H9 (cell line): ENCODE measurements around the gene NSA2. TPM values are rescaled to one million over a fixed set of nuclear protein-coding genes. Genes with fewer than 3 reads are reported as not detected.
"Not testable (repeated sequence)": the region's sequence is repeated elsewhere in the genome, so short reads cannot be mapped to it uniquely, and the experiment has no call there.

ENCODE experiments used
- DNase-seq: peaks from one replicate; pipeline ENCODE4 v3.0.0-alpha.2; 2017
- H2AFZ ChIP-seq: one replicate; pipeline ENCODE4 v1.6.1; 2013; ENCODE audit warnings: mild to moderate bottlenecking, low read length, control low read depth, moderate library complexity
- H2AK5ac ChIP-seq: 2 replicates; pipeline ENCODE4 v1.6.1; 2013; ENCODE audit warnings: low read length, control low read depth, mixed read lengths; ENCODE audit not compliant: insufficient read length
- H2BK120ac ChIP-seq: one replicate; pipeline ENCODE4 v1.6.1; 2013; ENCODE audit warnings: low read depth, mild to moderate bottlenecking, low read length, control low read depth, inconsistent platforms; ENCODE audit not compliant: poor library complexity, severe bottlenecking
- H2BK12ac ChIP-seq: 2 replicates; pipeline ENCODE4 v1.6.1; 2013; ENCODE audit warnings: low read length, control low read depth, mixed read lengths, low read depth; ENCODE audit not compliant: insufficient read length
- H2BK15ac ChIP-seq: 2 replicates; pipeline ENCODE4 v1.6.1; 2013; ENCODE audit warnings: low read depth, low read length, control low read depth
- H2BK20ac ChIP-seq: one replicate; pipeline ENCODE4 v1.6.1; 2013; ENCODE audit warnings: low read depth, mild to moderate bottlenecking, low read length, control low read depth, inconsistent platforms; ENCODE audit not compliant: poor library complexity, severe bottlenecking
- H2BK5ac ChIP-seq: 2 replicates; pipeline ENCODE4 v1.6.1; 2013; ENCODE audit warnings: low read length, control low read depth, mixed read lengths; ENCODE audit not compliant: insufficient read length
- H3K14ac ChIP-seq: 2 replicates; pipeline ENCODE4 v1.6.1; 2013; ENCODE audit warnings: low read length, control low read depth; ENCODE audit not compliant: insufficient read depth
- H3K18ac ChIP-seq: 2 replicates; pipeline ENCODE4 v1.6.1; 2013; ENCODE audit warnings: low read depth, mild to moderate bottlenecking, mixed read lengths, low read length, control low read depth; ENCODE audit not compliant: insufficient read length
- H3K23ac ChIP-seq: 2 replicates; pipeline ENCODE4 v1.6.1; 2013; ENCODE audit warnings: low read length, control low read depth, mixed read lengths, low read depth; ENCODE audit not compliant: insufficient read length
- H3K23me2 ChIP-seq: 2 replicates; pipeline ENCODE4 v1.6.1; 2013; ENCODE audit warnings: low read depth, mild to moderate bottlenecking, mixed read lengths, low read length, control low read depth; ENCODE audit not compliant: insufficient read length, poor library complexity, severe bottlenecking
- H3K27ac ChIP-seq: 2 replicates; pipeline ENCODE4 v1.5.1; 2013; ENCODE audit warnings: low read length, control low read depth, mixed read lengths, low read depth; ENCODE audit not compliant: insufficient read length
- H3K27me3 ChIP-seq: 2 replicates; pipeline ENCODE4 v1.6.1; 2013; ENCODE audit warnings: low read length, control low read depth, inconsistent platforms; ENCODE audit not compliant: insufficient read depth
- H3K4ac ChIP-seq: 2 replicates; pipeline ENCODE4 v1.6.1; 2013; ENCODE audit warnings: low read depth, mild to moderate bottlenecking, control low read depth, inconsistent platforms, low read length, moderate library complexity
- H3K4me1 ChIP-seq: 2 replicates; pipeline ENCODE4 v1.6.1; 2013; ENCODE audit warnings: low read length, control low read depth, inconsistent platforms; ENCODE audit not compliant: insufficient read depth
- H3K4me2 ChIP-seq: 2 replicates; pipeline ENCODE4 v1.6.1; 2013; ENCODE audit warnings: low read length, control low read depth, mixed read lengths; ENCODE audit not compliant: insufficient read length, insufficient read depth
- H3K56ac ChIP-seq: 2 replicates; pipeline ENCODE4 v1.6.1; 2013; ENCODE audit warnings: low read depth, mild to moderate bottlenecking, mixed read lengths, low read length, control low read depth; ENCODE audit not compliant: insufficient read length
- H3K79me1 ChIP-seq: 2 replicates; pipeline ENCODE4 v1.6.1; 2013; ENCODE audit warnings: low read depth, mild to moderate bottlenecking, moderate library complexity, low read length, control low read depth, inconsistent platforms; ENCODE audit not compliant: insufficient read depth, poor library complexity, severe bottlenecking
- H3K79me2 ChIP-seq: 2 replicates; pipeline ENCODE4 v1.6.1; 2013; ENCODE audit warnings: low read length, control low read depth, inconsistent platforms; ENCODE audit not compliant: insufficient read depth
- H3K9ac ChIP-seq: 2 replicates; pipeline ENCODE4 v1.6.1; 2013; ENCODE audit warnings: low read length, control low read depth, mixed read lengths; ENCODE audit not compliant: insufficient read length; ENCODE audit errors: extremely low read depth
- H3K9me3 ChIP-seq: one replicate; pipeline ENCODE4 v1.6.1; 2013; ENCODE audit warnings: low read depth, low read length, inconsistent platforms; ENCODE audit not compliant: control insufficient read depth
- H3T11ph ChIP-seq: one replicate; pipeline ENCODE4 v1.6.1; 2013; ENCODE audit warnings: mild to moderate bottlenecking, low read length, control low read depth, inconsistent platforms
- H4K20me1 ChIP-seq: one replicate; pipeline ENCODE4 v1.6.1; 2013; ENCODE audit not compliant: control insufficient read depth, insufficient read length, insufficient read depth
- H4K5ac ChIP-seq: 2 replicates; pipeline ENCODE4 v1.6.1; 2013; ENCODE audit warnings: low read depth, mild to moderate bottlenecking, mixed read lengths, low read length, control low read depth; ENCODE audit not compliant: insufficient read length
- H4K8ac ChIP-seq: replicated peaks from 2 replicates; pipeline ENCODE4 v1.6.1; 2013; ENCODE audit warnings: low read length, control low read depth, mixed read lengths, low read depth; ENCODE audit not compliant: insufficient read length
- H4K91ac ChIP-seq: 2 replicates; pipeline ENCODE4 v1.6.1; 2013; ENCODE audit warnings: low read depth, mild to moderate bottlenecking, moderate library complexity, mixed read lengths, low read length, control low read depth; ENCODE audit not compliant: insufficient read length
- H3K27ac Mint-ChIP-seq, 3 experiments: 2 replicates in 2 of 3; 3 replicates in 1 of 3; pipeline ENCODE4 v1.8.0; 2020 to 2021; ENCODE audit warnings: mixed read lengths in 3 of 3, mild to moderate bottlenecking in 1 of 3, moderate library complexity in 1 of 3
- H3K27me3 Mint-ChIP-seq: 2 replicates; pipeline ENCODE4 v1.8.0; 2021; ENCODE audit warnings: low read depth, mild to moderate bottlenecking, moderate library complexity, mixed read lengths
- H3K36me3 Mint-ChIP-seq, 3 experiments: 2 replicates in 2 of 3; 3 replicates in 1 of 3; pipeline ENCODE4 v1.8.0; 2020 to 2021; ENCODE audit warnings: low read depth in 3 of 3, mixed read lengths in 3 of 3; ENCODE audit not compliant: insufficient read depth in 1 of 3
- H3K4me1 Mint-ChIP-seq, 2 experiments: 2 replicates each; pipeline ENCODE4 v1.8.0; 2020; ENCODE audit warnings: mixed read lengths in 2 of 2
- H3K4me3 Mint-ChIP-seq, 2 experiments: 2 replicates in 1 of 2; 3 replicates in 1 of 2; pipeline ENCODE4 v1.8.0; 2020 to 2021; ENCODE audit warnings: mild to moderate bottlenecking in 2 of 2, mixed read lengths in 2 of 2, moderate library complexity in 1 of 2
- H3K9me3 Mint-ChIP-seq, 2 experiments: 2 replicates in 1 of 2; 3 replicates in 1 of 2; pipeline ENCODE4 v1.8.0; 2020; ENCODE audit warnings: mild to moderate bottlenecking in 2 of 2, mixed read lengths in 2 of 2, moderate library complexity in 1 of 2
- WGBS: extraction: QIAGEN DNeasy Blood & Tissue Kit; methylation state at CpG from one replicate; pipeline ENCODE4 v1.1.7; 2013; ENCODE audit warnings: missing lambda C conversion rate, low lambda C conversion rate, mixed read lengths; ENCODE audit not compliant: insufficient read length; ENCODE audit errors: extremely low coverage; 5-methylcytosine and 5-hydroxymethylcytosine counted together
- total RNA-seq: library from RNA; stranded (reverse); gene quantifications from 2 replicates; pipeline ENCODE4 v1.2.1, GENCODE V29; 2021
- TF ChIP-seq, protein P1 (sequence below): fragments of 200-600 bp; sonication (generic); conservative IDR thresholded peaks from 3 replicates; pipeline ENCODE4 v1.8.0; 2021; ENCODE audit warnings: antibody characterized with exemption, mild to moderate bottlenecking

The NSA2 gene
- total RNA-seq, 1 experiment from 2014 or later = 72.0 TPM

DNA sequence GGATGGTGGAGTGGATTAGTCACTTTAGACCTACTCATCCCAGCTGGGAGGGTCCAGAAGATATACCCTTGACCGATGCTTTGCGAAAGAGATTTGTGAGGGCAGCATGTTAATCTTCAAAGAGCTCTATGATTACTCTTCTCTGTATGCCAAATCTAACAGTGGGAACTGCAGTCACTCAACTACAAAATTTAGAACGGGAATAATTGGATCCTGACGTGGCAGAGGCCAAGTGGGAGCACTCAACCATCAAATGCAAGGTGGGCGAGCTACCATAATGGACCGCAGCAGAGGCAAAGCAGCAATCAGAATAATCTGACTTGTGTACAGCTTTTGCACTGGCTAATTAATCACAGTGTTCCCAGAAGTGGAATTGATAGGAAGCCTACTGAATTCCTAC, 20.4 kb downstream of the NSA2 start:
- Histone ChIP-seq H2BK5ac (no peak overlapping the region), H2BK15ac (no peak overlapping the region), H4K5ac (no peak overlapping the region), H4K91ac (no peak overlapping the region), H3K4ac (no peak overlapping the region), H2BK12ac (no peak overlapping the region), H2AFZ (no peak overlapping the region), H3K27ac (no peak overlapping the region), H3K9ac (no peak overlapping the region), H3K4me1 (no peaks in the 10 kb centered on the region), H3K9me3 (no peaks in the 10 kb centered on the region), H3K18ac (no peak overlapping the region), H3K4me2 (no peak overlapping the region), H3K23ac (no peak overlapping the region), H4K20me1 (no peaks in the 10 kb centered on the region), H4K8ac (no peak overlapping the region), H2BK120ac (no peak overlapping the region), H2BK20ac (no peak overlapping the region), H3K56ac (no peak overlapping the region), H3K23me2 (no peaks in the 10 kb centered on the region), H3T11ph (no peak overlapping the region), H3K79me1 (no peaks in the 10 kb centered on the region), H3K14ac (no peak overlapping the region), H3K27me3 (no peaks in the 10 kb centered on the region), H2AK5ac (no peak overlapping the region), H3K79me2 (peaks cover 1% of the 10 kb centered on the region; the same call in 1 of the 2 replicates)
- DNase-seq = no peak
- no CpG with 5 or more reads among the region's 6 CpGs for WGBS
- H3K4me1 Mint-ChIP-seq = no peaks in the 10 kb centered on the region
- TF ChIP-seq, protein P1, sequence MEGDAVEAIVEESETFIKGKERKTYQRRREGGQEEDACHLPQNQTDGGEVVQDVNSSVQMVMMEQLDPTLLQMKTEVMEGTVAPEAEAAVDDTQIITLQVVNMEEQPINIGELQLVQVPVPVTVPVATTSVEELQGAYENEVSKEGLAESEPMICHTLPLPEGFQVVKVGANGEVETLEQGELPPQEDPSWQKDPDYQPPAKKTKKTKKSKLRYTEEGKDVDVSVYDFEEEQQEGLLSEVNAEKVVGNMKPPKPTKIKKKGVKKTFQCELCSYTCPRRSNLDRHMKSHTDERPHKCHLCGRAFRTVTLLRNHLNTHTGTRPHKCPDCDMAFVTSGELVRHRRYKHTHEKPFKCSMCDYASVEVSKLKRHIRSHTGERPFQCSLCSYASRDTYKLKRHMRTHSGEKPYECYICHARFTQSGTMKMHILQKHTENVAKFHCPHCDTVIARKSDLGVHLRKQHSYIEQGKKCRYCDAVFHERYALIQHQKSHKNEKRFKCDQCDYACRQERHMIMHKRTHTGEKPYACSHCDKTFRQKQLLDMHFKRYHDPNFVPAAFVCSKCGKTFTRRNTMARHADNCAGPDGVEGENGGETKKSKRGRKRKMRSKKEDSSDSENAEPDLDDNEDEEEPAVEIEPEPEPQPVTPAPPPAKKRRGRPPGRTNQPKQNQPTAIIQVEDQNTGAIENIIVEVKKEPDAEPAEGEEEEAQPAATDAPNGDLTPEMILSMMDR = no peak
- peaks cover 72 to 88% (median 77%) of the 10 kb centered on the region in 3 experiments for H3K36me3 Mint-ChIP-seq
- H3K27me3 Mint-ChIP-seq = no peaks in the 10 kb centered on the region
- H3K9me3 Mint-ChIP-seq = no peaks in the 10 kb centered on the region
- H3K27ac Mint-ChIP-seq = no peak overlapping the region
- H3K4me3 Mint-ChIP-seq = no peak overlapping the region

- not testable (repeated sequence) for H3K18ac ChIP-seq, H2AFZ ChIP-seq, H3K79me1 ChIP-seq, H3K4me1 Mint-ChIP-seq, H2BK120ac ChIP-seq, H3K27me3 ChIP-seq, H3K9ac ChIP-seq, H3T11ph ChIP-seq, H3K23ac ChIP-seq, H2BK20ac ChIP-seq, H4K20me1 ChIP-seq, H2BK5ac ChIP-seq, DNase-seq, H3K14ac ChIP-seq, H4K8ac ChIP-seq, H3K9me3 Mint-ChIP-seq, H4K5ac ChIP-seq, H3K4ac ChIP-seq, H3K4me2 ChIP-seq, H3K23me2 ChIP-seq, H3K27me3 Mint-ChIP-seq, H2BK12ac ChIP-seq, H3K27ac ChIP-seq, H3K27ac Mint-ChIP-seq, H2AK5ac ChIP-seq, H4K91ac ChIP-seq, H3K56ac ChIP-seq, H3K4me3 Mint-ChIP-seq, H3K79me2 ChIP-seq, H3K4me1 ChIP-seq, H3K9me3 ChIP-seq, H2BK15ac ChIP-seq
- WGBS = no CpG with 5 or more reads among the region's 3 CpGs
- H3K36me3 Mint-ChIP-seq = peaks cover 84 to 97% (median 90%) of the 10 kb centered on the region in 3 experiments
Measured at GRCh38 chr5:74791669-74792068, 24.6 kb downstream of the NSA2 start.
